H54 (cell line): ENCODE data around the gene KPTN.
"Not testable (repeated sequence)": the region's sequence is repeated elsewhere in the genome, so short reads cannot be mapped to it uniquely, and the experiment has no call there.

Source experiments
- DNase-seq: peaks from one replicate; pipeline ENCODE4 v3.0.0; 2011; ENCODE audit warnings: low spot score, mixed read lengths; ENCODE audit not compliant: insufficient read length
- FAIRE-seq: peaks from 3 replicates; lab custom pipeline; 2011; peaks lifted over from hg19 to GRCh38; lab: Jason Lieb, UNC
- POLR2A ChIP-seq: IDR thresholded peaks from 2 replicates; pipeline ENCODE4 v1.6.1; 2011; ENCODE audit warnings: low read depth, mild to moderate bottlenecking, low read length

The KPTN gene

DNA sequence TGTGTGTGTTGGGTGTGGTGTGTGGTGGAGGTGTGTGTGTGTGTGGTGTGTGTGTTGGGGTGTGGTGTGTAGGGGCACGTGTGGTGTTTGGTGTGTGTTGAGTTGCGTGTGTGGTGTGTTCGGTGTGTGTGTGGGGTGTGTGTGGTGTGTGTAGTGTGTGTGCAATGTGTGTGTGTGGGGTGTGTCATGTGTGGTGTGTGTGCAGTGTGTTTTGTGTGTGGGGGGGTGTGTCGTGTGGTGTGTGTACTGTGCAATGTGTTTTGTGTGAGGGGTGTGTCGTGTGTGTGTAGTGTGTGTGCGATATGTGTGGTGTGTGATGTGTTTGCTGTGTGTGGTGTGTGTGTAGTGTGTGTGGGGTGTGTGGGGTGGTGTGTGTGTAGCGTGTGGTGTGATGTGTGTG is 6.0 kb upstream of the KPTN start:
- no peak for TF ChIP-seq POLR2A
- DNase-seq (no peak), FAIRE-seq (no peak)

DNA sequence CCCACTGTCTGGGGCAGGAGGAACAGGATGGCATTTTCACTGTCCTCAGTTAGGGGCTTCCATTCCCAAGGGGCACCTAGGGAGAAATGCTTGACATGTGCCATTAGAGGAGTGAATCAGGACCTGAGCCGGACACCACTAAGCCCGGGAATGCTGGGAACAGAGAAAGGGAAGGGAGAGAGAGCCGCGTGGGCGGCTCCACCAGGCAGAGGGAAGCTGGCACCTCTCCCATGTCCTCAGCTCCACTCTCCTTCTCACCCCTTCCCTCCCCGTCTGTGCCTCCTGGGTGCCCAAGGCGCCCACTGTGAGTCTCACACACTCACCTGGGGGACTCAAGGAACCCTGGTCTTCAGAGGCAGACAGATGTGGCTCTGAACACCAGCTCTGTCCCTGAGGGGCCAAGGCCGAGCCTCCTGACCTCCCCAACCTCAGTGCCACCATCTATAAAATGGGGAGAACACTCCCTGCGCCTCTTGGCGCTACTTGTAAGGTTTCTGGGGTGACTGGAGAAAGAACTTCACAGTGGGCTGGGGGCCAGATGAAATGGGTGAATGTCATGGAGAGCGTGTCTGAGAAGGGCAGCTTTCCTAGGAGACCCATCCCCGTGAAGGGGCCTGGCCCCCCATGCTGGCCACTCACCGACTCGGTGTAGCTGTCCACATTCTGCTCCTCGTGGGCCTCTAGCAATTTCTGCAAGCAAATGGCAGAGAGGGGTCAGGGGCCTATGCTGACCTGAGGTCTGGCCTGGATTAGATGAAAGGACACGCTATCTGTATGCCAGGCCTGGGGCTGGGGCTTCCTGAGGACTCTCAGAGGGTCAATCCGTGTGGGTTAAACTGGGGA is 5.3 kb upstream of the KPTN start:
- DNase-seq (no peak), FAIRE-seq (no peak)
- no peak for TF ChIP-seq POLR2A

DNA sequence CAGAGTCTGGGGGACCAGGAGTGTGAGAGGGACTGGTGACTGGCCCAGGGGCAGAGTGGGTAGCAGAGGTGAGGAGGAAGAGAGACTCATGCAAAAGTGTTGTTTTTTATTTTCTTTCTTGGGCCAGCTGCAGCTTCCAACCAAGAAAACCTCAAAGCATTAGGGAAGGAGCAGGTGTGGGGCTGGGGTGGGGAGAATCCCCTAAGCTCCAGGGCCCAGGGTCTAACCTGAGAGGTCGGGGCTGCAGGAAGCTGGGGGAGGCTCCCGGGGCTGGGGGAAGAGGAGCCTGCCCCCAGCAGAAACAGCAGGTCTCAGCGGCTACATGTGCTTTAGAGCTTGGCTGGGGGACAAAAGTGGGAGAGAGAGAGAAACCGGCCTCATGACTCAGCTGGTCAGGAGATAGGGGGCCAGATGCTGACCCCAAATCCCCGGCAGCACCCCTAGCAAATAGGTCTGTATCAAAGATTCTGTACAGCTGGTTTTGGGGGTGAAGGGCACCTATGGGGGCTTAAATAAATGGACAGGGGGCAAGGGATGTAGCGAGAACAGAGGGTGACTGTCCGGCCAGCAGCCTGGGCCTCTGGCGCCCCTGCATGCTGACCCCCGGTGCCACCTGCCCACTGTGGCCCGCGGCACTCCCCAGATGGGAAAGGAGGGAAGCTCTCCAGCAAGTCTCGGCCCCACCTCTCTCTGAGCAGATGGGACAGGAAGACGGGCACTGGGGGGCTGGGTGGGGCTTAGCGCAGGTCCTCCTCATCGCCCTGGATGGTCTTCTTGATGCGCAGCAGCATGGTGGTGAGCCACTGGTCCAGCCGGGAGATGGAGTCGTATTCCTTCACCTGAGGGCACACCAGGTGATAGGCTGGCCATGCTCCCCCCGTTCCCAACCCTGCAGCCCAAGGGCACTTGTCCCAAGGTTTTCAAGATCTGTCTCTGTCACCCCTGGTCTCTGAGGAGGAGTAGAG is 3.8 kb upstream of the KPTN start:
- no peak for TF ChIP-seq POLR2A
- no peak for DNase-seq
- FAIRE-seq, result no peak

DNA sequence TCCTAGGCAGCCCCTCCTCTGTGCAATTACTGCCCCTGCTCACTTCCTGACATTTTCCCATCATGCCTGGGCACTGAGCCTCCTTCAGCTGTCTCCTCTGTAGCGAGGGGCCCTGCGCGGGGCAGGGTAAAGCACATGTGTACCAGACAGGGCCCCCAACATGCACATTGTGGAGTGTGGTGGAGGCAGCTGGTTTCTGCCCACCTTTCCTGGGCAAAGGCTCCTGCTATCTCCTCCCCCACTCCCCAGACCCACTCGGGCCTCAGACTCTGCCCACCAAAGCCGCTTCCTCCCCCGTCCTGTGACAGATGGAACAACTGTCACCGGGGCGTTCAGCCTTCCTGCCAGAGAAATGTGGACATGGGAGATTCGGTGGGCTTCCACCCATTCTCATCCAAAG is 2.9 kb upstream of the KPTN start:
- DNase-seq (no peak), FAIRE-seq (no peak)
- TF ChIP-seq POLR2A, result no peak

DNA sequence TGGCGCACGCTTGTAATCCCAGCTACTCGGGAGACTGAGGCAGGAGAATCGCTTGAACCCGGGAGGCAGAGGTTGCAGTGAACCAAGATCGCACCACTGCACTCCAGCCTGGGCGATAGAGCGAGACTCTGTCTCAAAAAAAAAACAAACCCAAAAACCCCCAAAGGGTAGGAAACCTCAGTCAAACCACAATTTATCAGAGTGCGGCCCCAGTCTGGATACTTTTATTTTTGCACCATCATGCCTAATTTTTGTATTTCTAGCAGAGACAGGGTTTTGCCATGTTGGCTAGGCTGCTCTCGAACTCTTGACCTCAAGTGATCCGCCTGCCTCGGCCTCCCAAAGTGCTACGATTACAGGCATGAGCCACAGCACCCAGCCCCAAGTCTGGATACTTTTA is 2.2 kb upstream of the KPTN start:
- not testable (repeated sequence) for DNase-seq, FAIRE-seq

DNA sequence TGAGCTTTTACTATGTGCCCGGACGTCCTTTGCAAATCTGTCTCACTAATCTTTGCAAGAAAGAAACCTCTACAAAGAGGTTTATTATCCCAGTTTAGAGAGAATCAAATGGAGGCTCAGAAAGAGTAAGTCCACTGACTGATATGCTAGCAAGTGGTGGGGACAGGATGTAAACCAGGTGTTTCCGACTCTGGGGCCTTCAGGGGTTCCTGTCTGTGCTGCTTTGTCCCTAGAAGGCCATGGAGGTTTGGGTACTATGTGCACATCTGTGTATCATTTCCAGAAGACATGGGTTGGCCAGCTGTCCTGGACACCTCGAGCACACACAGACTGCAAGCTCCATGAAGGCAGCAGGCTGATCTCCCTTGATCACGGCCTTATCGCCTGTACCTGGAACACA is 1.2 kb upstream of the KPTN start:
- DNase-seq, result no peak
- TF ChIP-seq POLR2A, result no peak
- FAIRE-seq, result no peak

DNA sequence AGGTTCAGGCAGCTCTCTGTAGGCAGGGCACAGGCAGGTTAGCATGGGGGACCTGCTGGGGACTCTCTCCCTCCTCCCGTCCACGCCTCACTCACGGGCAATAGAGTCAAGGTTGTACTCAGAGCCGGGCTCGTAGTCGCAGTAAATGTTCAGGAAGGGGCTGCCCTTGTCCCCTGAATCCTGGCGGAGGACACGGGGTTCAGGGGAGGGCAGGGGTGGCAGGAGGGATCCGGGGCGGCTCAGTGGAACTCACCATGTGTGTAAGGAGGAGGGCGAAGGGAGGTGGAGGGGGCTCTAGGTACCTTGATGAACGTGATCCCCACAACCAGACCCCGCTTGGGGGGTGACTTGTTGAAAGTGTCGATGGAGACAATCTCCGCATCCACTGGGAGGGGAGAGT is 819 bp downstream of the KPTN start:
- TF ChIP-seq POLR2A, result no peak
- no peak for FAIRE-seq
- no peak for DNase-seq

DNA sequence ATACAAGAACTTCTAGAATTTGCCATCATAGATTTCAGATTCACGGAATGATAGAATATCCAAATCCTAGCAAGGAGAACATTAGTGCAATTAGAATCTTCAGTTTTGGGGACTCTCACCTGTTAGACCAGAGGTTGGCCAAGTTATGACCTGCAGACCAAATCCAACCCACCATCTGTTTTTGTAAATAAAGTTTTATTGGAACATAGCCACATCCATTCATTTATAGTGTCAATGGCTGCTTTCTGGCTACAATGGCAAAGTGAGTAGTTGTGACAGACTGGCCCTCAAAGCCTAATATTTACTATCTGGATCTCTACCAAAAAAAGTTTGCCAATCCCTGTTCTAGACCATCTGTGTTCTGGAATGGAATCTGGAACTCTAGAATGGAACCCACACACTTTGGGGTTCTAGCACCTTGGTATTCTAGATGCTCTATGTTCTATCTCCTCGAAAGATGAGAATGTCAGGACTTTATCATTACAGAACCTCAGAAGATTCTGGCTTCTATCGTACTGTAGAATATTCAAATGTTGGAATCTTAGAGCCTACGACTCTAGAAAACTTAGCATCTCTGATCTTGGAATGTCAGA is 2.5 kb downstream of the KPTN start:
- FAIRE-seq (no peak), DNase-seq (no peak)
- TF ChIP-seq POLR2A, result no peak

DNA sequence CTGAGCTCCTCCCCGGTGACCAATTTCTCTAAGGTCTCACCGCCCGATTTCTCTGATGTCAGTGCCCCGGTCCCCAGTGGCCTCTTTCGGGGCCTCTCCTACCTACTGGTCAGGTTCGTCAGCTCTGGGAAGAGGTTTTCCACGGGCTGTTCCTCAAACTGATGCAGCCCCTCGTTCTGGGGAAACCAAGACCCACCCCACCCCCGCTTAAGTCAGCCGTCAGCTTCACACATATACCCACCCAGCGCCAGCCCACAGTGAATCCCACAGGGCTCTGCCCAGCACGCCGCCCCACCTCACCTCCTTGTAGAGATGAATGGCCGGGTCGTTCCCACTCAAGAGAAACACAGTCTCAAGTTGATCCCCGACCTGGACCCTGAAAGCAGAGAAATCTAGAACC is 3.4 kb downstream of the KPTN start:
- no peak for DNase-seq
- TF ChIP-seq POLR2A, result no peak
- FAIRE-seq, result no peak

DNA sequence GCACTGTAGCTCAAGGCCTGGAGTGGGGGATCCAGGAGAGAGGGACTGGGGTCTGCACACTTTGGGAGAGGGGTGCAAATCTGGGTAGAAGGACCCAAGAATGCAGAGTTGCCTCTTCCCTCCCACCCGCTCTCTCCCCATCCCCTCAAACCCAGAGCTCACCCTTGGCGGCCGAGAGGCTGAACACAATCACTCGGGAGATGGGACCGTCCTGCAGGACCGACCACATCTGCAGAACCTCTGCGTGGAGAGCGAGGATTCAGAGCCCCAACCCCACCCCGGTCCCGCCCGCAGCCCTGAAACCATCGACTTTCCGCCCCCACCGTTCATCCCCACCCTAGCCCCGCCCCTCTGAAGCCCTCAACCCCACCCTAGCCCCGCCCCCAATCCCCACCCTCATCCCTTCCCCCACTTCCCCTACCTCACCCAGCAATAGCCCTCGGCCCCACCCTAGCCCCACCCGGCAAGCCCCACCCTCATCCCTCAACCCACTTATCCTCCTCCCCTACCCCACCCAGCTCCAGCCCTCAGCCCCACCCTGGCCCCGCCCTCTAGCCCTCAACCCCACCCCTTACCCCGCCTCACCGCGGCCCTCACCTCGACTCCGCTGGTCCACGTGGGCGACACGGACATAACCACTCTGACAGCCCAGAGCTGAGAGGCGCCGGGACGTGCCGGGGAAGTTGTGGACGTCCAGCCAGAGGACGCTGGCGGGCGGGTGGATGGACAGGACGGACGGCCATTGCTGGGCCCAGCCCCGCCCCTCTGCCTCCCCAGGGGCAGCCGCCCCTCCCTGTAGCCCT is 4.1 kb downstream of the KPTN start:
- DNase-seq (no peak), FAIRE-seq (no peak)
- no peak for TF ChIP-seq POLR2A

DNA sequence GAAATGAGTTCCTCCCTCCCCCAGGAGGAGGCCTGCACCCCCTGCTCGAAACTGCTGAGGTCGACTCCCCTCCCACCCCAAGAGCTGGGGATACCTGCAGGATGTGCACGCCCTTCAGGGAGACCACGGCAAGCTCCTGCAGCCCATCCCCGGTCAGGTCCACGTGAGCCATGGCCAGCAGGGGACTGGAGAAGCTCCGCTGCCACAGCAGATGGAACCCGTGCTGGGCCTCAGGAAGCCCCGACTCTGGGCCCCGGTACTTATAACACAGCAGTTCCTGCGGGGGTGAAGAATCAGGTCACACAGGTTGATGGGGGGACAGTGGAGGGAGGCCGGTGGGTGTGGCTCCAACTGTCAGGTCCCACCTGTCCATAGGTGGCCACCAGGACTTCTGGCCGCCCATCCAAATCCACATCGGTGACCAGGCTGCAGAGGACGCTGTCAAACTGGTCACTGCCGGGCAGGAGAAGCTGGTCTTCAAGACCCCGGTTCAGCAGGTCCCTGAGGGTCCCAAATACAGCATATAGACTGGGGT is 7.5 kb downstream of the KPTN start:
- no peak for DNase-seq
- FAIRE-seq, result no peak
- TF ChIP-seq POLR2A, result no peak

DNA sequence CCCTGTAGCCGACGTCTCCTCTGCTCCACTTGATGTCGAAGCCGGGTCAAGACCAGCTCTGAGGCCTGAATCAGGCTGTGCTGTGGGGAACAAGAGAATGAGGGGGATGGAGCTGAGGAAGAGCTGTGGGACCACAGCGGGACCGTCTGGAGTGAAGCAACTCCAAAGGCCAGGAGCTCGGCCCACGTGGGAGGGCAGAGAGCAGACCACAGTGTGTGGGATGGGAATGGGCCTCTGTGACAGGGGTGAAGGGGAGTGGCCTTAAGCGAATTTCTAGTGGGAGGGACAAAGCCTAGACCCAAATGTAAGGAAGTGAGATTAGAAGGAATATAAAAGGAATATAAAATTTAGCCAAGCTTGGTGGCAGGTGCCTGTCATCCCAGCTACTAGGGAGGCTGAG is 8.6 kb downstream of the KPTN start:
- DNase-seq (no peak), FAIRE-seq (no peak)
- no peak for TF ChIP-seq POLR2A

DNA sequence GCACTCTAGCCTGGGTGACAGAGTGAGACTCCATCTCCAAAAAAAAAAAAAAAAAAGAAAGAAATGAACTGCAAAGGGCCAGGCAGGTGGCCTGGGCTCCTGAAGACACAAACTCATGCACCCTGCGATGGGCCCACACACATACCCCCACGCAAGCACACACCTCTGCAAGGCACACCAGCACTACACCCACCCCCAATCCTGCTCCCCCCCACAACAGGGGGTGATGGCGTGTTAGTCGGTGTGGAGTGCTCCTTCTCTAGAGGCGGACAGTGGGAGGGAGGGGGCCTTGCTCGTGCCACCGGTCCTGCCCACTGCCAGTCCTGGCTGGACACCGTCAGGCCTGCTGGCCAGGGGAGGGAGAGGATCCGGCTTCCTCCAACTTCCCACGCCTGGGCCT is 10.7 kb downstream of the KPTN start:
- TF ChIP-seq POLR2A, result no peak
- no peak for DNase-seq
- no peak for FAIRE-seq
